Glutamatergic neuron (in vitro differentiated cells): ENCODE data around the gene OLFM3. TPM values are rescaled to one million over a fixed set of nuclear protein-coding genes. Genes with fewer than 3 reads are reported as not detected.

Experiments used
- DNase-seq: peaks from one replicate; pipeline ENCODE4 v3.0.0; 2022
- H3K27ac Mint-ChIP-seq: one replicate; pipeline ENCODE4 v1.8.0; 2020; ENCODE audit warnings: mild to moderate bottlenecking, mixed read lengths, inconsistent platforms; ENCODE audit not compliant: unreplicated experiment
- H3K27me3 Mint-ChIP-seq: one replicate; pipeline ENCODE4 v1.8.0; 2020; ENCODE audit warnings: mild to moderate bottlenecking, moderate library complexity, mixed read lengths, inconsistent platforms; ENCODE audit not compliant: unreplicated experiment
- H3K36me3 Mint-ChIP-seq: one replicate; pipeline ENCODE4 v1.8.0; 2020; ENCODE audit warnings: mild to moderate bottlenecking, mixed read lengths, inconsistent platforms; ENCODE audit not compliant: unreplicated experiment
- H3K4me1 Mint-ChIP-seq: one replicate; pipeline ENCODE4 v1.8.0; 2020; ENCODE audit warnings: mild to moderate bottlenecking, low read depth, mixed read lengths, inconsistent platforms; ENCODE audit not compliant: unreplicated experiment
- H3K4me3 Mint-ChIP-seq: one replicate; pipeline ENCODE4 v1.8.0; 2020; ENCODE audit warnings: mild to moderate bottlenecking, mixed read lengths, inconsistent platforms; ENCODE audit not compliant: unreplicated experiment
- H3K9me3 Mint-ChIP-seq: one replicate; pipeline ENCODE4 v1.8.0; 2020; ENCODE audit warnings: mild to moderate bottlenecking, moderate library complexity, mixed read lengths, inconsistent platforms; ENCODE audit not compliant: unreplicated experiment
- total RNA-seq: library from RNA; stranded (reverse); fragmentation: NEBNext Ultra II Directional; extraction: Animal tissue kit (Norgen Biotek cat#: 25700); gene quantifications from one replicate; pipeline ENCODE4 v1.2.1, GENCODE V29; 2021; ENCODE audit not compliant: unreplicated experiment
- TF ChIP-seq, protein P1 (sequence below): fragments of 200-600 bp; sonication (generic); IDR thresholded peaks from one replicate; pipeline ENCODE4 v1.5.0; 2021; ENCODE audit not compliant: partially characterized antibody, unreplicated experiment

The OLFM3 gene
- total RNA-seq, 1 donor from 2014 or later, result 2.7 TPM

- no peak for DNase-seq
- H3K4me3 Mint-ChIP-seq, result no peak overlapping the region
- H3K27me3 Mint-ChIP-seq, result peaks cover 2% of the 10 kb centered on the region
These were observed 5.3 kb upstream of the OLFM3 start for GRCh38 chr1:102002057-102002456.

DNA sequence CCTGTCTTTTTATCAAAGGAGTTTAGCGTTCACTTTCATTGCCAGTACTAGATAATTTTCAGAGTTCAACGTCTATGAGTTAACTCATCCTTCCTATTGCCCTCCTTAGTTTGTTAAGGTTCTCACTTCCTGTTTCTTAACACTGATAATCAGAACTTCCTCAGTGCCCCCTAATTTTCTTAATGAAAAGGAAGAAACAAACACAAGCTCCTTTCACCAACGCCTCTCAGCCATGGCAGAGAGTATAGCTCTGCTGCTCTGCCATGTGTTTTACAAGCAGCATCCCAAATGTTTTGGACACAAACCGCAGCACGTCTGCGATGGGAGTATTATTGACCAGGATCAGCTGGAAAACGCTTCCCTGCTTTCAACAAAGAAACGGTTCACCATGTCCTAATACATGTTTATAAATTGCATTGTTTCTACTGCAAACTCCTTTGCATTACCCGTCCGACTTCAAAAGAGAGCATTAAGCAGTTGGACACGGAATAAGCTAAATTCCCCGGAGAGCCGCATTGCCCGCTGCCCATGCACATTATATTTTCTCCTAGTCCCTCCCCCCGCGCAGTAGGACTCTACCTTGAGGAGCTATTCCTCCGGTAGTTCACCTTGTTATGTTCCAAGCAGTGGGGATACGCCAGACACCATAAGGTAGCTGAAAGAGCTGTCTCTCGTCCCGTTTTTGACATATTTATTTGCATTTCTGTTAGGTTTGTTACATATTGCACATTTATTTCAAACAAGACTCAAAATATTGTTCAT lies 561 bp downstream of the OLFM3 start:
- Mint-ChIP-seq H3K9me3 (no peaks in the 10 kb centered on the region), H3K27ac (peak overlapping the region; percentile 20), H3K4me1 (peaks cover 1% of the 10 kb centered on the region), H3K4me3 (peak overlapping the region; percentile 88), H3K36me3 (no peaks in the 10 kb centered on the region), H3K27me3 (peaks cover 2% of the 10 kb centered on the region)
- TF ChIP-seq, protein P1, sequence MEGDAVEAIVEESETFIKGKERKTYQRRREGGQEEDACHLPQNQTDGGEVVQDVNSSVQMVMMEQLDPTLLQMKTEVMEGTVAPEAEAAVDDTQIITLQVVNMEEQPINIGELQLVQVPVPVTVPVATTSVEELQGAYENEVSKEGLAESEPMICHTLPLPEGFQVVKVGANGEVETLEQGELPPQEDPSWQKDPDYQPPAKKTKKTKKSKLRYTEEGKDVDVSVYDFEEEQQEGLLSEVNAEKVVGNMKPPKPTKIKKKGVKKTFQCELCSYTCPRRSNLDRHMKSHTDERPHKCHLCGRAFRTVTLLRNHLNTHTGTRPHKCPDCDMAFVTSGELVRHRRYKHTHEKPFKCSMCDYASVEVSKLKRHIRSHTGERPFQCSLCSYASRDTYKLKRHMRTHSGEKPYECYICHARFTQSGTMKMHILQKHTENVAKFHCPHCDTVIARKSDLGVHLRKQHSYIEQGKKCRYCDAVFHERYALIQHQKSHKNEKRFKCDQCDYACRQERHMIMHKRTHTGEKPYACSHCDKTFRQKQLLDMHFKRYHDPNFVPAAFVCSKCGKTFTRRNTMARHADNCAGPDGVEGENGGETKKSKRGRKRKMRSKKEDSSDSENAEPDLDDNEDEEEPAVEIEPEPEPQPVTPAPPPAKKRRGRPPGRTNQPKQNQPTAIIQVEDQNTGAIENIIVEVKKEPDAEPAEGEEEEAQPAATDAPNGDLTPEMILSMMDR, result no peak
- peak; percentile 31 for DNase-seq

More at GRCh38 chr1:102002057-102002456, 5.3 kb upstream of the OLFM3 start:
- TF ChIP-seq, protein P1, result no peak
- Mint-ChIP-seq H3K4me1 (no peaks in the 10 kb centered on the region), H3K27ac (no peak overlapping the region), H3K9me3 (no peaks in the 10 kb centered on the region), H3K36me3 (no peaks in the 10 kb centered on the region)

GRCh38 chr1:101993710-101994109 lies 3.0 kb downstream of the OLFM3 start:
- Mint-ChIP-seq H3K4me1 (peaks cover 1% of the 10 kb centered on the region), H3K27me3 (peaks cover 2% of the 10 kb centered on the region), H3K36me3 (no peaks in the 10 kb centered on the region), H3K9me3 (no peaks in the 10 kb centered on the region), H3K27ac (no peak overlapping the region), H3K4me3 (no peak overlapping the region)
- DNase-seq, result no peak
- TF ChIP-seq, protein P1, result no peak

DNA sequence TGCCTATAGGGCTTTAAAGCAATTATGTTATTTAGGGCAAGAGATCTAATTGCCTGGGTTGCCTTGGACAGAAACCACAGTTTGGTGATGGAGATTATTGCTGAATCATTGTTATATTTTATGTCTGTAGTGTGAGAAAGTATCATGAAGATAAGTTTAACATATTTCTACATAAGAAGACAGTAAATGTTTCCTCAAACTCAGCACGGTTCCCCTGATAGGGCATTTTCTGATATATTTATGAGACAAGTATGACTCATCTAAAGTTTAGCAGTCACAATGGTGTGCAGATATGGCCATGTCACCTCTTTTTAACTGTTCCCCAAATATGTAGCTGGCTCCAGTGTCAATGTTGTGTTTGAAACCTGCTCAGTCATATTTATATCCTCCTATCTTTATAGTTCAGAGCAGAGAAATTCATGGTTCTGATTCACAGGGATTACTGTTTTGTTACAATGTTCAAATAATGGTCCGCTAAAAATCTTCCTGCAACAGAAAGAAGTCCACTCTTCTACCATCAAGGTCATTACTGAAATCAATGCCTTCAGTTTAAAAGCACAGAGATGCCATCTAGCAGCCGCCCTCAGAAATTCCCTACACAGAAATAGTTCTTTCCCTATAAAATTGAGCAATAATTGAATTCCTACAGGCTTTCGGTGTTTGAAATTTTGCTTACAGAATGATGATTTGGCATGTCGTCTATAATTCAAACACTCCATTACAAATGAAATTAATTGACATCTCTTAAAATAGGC lies 3.7 kb downstream of the OLFM3 start:
- H3K4me3 Mint-ChIP-seq, result no peak overlapping the region
- H3K9me3 Mint-ChIP-seq, result no peaks in the 10 kb centered on the region
- no peaks in the 10 kb centered on the region for H3K36me3 Mint-ChIP-seq
- no peak overlapping the region for H3K27ac Mint-ChIP-seq
- TF ChIP-seq, protein P1, result no peak
- DNase-seq, result no peak
- peaks cover 1% of the 10 kb centered on the region for H3K4me1 Mint-ChIP-seq
- H3K27me3 Mint-ChIP-seq, result peaks cover 2% of the 10 kb centered on the region

DNA sequence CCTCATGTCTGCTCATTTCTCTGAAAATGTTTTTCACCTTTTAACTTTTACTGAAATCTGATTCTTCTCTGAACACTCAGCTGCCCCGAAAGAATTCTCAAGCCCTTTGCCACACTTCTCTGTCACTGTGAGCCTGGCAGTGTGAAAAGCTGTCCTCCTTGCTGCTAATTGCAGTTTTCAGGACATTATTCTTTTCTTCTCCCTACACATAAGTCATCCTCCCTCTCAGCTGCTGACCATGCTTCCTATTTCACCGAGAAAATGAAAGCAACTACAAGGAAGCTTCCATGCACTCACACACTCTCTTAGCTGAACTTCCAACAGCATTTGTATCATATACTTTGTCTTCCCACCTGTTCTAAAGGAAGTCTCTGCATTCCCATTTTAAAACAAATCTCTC lies 15.8 kb downstream of the OLFM3 start:
- no peaks in the 10 kb centered on the region for H3K4me1 Mint-ChIP-seq
- no peaks in the 10 kb centered on the region for H3K27me3 Mint-ChIP-seq
- no peaks in the 10 kb centered on the region for H3K36me3 Mint-ChIP-seq
- H3K4me3 Mint-ChIP-seq, result no peak overlapping the region
- H3K27ac Mint-ChIP-seq, result no peak overlapping the region
- no peak for DNase-seq
- TF ChIP-seq, protein P1, result no peak
- H3K9me3 Mint-ChIP-seq, result no peaks in the 10 kb centered on the region
